Mammary microvascular endothelial cell (primary cell): ENCODE measurements around the gene RDH12. TPM values are rescaled to one million over a fixed set of nuclear protein-coding genes. Genes with fewer than 3 reads are reported as not detected.

Experiments used
- total RNA-seq: library from RNA; depleted of rRNA; stranded (reverse); fragments of >200 nt; gene quantifications from 2 replicates; pipeline ENCODE4 v1.2.3, GENCODE V29; 2015

RDH12 gene
- not detected in 2 replicates for total RNA-seq

GRCh38 chr14:67701492-67701891 is at the start of gene RDH12:
TSS of gene RDH12 (plus strand) at chr14:67701886. CDS start at chr14:67722643, 20,757 bp downstream.

GRCh38 chr14:67674480-67675218 is 27.0 kb upstream of the RDH12 start, which contains the start of gene VTI1B:
TSS of gene VTI1B (minus strand) at chr14:67674632. CDS start at chr14:67674489, 143 bp downstream.

GRCh38 chr14:67695394-67695949 is 6.2 kb upstream of the RDH12 start, which contains the start of gene RDH11:
TSS of gene RDH11 (minus strand) at chr14:67695764. CDS start at chr14:67695703, 61 bp downstream.

Other genes starting within 250 kb of the RDH12 start
- 6.9 and 8.1 TPM in 2 replicates for gene TMEM229B, start 213.2 kb upstream of the RDH12 start, total RNA-seq
- gene PLEKHH1, start 168.6 kb upstream of the RDH12 start, total RNA-seq: 0.05 and 0.13 TPM in 2 replicates
- gene PIGH, start 101.6 kb upstream of the RDH12 start, total RNA-seq: 10.3 and 13.0 TPM in 2 replicates
- gene ARG2, start 82.0 kb upstream of the RDH12 start, total RNA-seq: 9.6 and 13.2 TPM in 2 replicates
- 40.8 and 45.3 TPM in 2 replicates for gene VTI1B, start 27.3 kb upstream of the RDH12 start, total RNA-seq
- 65.0 and 65.8 TPM in 2 replicates for gene RDH11, start 6.1 kb upstream of the RDH12 start, total RNA-seq
- gene ZFYVE26, start 114.7 kb downstream of the RDH12 start, total RNA-seq: 17.6 and 22.8 TPM in 2 replicates
- 8.1 and 9.1 TPM in 2 replicates for gene RAD51B, start 117.9 kb downstream of the RDH12 start, total RNA-seq